GM18858 (cell line): ENCODE measurements around the gene SKOR1.
A peak's percentile ranks its signal among the peaks of the same experiment; 100 is the strongest.

Source experiments
- ATAC-seq: cut with Tn5 transposase; IDR thresholded peaks from one replicate; pipeline ENCODE4 v1.9.1; 2021; ENCODE audit not compliant: unreplicated experiment

The SKOR1 gene

GRCh38 chr15:67850994-67851571 is 25.8 kb downstream of the SKOR1 start:
- no peak for ATAC-seq

GRCh38 chr15:67852418-67852817 is 27.1 kb downstream of the SKOR1 start:
- no peak for ATAC-seq

- ATAC-seq = no peak
Observed at GRCh38 chr15:67853454-67853853, 28.1 kb downstream of the SKOR1 start.

GRCh38 chr15:67854358-67854757 is 29.0 kb downstream of the SKOR1 start:
- no peak for ATAC-seq

DNA sequence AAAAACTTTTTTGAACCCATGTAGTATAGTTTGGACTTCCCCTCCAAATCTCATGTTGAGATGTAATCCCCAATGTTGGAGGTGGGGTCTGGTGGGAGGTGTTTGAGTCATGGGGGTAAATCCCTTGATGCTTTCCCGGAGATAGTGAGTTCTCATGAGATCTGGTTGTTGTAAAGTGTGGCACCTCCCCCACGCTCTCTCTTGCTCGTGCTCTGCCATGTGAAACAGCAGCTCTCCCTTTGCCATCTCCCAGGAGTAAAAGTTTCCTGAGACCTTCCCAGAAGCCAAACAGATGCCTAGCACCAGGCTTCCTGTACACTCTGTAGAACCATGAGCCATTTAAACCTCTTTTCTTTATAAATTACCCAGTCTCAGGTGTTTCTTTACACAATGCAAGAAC is 30.5 kb downstream of the SKOR1 start:
- no peak for ATAC-seq

GRCh38 chr15:67857220-67857619 is 31.9 kb downstream of the SKOR1 start:
- no peak for ATAC-seq

DNA sequence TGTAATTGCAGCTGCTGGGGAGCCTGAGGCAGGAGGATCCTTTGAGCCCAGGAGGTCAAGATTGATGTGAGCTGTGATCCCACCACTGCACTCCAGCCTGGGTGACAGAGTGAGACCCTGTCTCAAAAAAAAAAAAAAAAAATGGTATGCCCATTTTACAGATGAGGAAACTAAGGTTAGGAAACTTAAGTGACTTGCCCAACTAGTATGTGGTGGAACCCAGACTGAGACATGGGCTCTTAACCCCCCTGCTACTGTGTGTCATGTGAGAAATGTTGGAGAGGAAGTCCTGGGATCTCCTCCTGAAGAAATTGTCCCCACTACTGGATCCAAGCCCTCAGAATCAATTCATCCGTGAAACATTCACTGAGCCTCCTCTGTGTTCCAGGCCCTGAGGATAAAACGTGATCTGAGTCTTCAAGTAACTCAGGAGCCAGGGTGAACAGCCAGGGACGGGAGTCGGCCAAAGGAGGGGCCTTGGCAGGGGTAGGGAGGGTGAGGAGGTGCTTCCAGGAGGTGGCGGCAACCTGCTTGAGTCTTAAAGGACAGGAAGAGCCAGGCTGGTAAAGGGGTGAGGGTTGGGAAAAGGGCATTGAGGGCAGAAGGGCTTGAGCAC is 34.1 kb downstream of the SKOR1 start:
- ATAC-seq = no peak

GRCh38 chr15:67861983-67862382 is 36.7 kb downstream of the SKOR1 start:
- ATAC-seq = no peak

DNA sequence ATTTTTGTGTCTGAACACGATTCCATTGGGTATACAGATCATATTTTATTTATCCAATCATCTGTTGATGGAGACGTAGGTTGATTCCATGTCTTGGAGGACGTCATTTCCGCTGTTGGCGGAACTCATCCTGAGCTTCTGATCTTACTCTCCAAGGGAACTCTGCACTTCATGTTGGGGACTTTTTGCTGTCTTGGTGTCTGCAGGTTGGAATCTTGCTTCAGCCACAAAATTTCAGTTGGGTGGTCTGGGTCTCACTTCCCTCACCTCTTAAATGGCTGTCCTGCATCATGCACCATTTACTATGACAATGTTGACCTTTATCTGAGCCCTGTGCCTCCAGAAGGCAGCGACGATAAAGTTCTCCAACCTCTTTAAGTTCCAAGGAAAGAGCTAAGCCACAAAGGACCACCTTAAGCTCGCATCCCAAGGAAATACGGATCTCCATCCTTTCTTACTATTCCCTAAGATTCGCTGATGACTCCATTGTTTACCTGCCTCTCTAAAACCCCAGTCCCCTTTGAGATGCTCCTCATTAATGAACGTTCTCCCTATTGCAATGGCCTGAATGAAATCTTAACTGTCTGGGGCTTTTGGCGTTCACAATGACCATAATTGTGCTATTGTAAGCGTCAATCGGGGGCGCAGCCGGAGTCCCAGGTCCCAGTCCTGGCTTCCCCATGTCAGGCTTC is 37.6 kb downstream of the SKOR1 start:
- ATAC-seq = no peak

- peak; percentile 44 for ATAC-seq
Observed at GRCh38 chr15:67863442-67863987, 38.2 kb downstream of the SKOR1 start.

- no peak for ATAC-seq
Observed at GRCh38 chr15:67865331-67865730, 40.0 kb downstream of the SKOR1 start.

GRCh38 chr15:67865766-67866165 is 40.5 kb downstream of the SKOR1 start:
- ATAC-seq = no peak

- ATAC-seq = no peak
Observed at GRCh38 chr15:67869701-67870100, 44.4 kb downstream of the SKOR1 start.

DNA sequence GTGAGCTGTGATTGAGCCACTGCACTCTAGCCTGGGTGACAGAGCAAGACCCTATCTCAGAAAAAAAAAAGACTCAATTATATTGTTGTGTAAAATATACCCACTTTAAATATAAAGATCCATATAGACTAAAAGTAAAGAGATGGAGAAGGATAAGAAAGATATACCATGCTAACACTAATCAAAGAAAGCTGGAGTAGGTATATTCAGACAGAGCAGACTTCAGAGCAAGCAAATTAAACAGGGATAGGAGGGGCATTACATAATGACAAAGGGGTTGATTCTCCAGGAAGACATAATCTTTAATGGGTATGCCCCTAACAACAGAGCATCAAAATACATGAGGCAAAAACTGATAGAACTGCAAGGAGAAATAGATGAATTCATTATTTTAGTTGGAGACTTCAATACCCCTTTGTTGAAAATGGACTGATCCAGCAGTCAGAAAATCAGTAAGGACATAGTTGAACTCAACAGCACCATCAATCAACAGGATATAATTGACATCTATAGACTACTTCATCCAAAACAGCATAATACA is 45.6 kb downstream of the SKOR1 start:
- no peak for ATAC-seq

GRCh38 chr15:67873777-67874176 is 48.5 kb downstream of the SKOR1 start:
- no peak for ATAC-seq

GRCh38 chr15:67878712-67879206 is 53.5 kb downstream of the SKOR1 start:
- no peak for ATAC-seq

- no peak for ATAC-seq
Observed at GRCh38 chr15:67879440-67880129, 54.3 kb downstream of the SKOR1 start.

DNA sequence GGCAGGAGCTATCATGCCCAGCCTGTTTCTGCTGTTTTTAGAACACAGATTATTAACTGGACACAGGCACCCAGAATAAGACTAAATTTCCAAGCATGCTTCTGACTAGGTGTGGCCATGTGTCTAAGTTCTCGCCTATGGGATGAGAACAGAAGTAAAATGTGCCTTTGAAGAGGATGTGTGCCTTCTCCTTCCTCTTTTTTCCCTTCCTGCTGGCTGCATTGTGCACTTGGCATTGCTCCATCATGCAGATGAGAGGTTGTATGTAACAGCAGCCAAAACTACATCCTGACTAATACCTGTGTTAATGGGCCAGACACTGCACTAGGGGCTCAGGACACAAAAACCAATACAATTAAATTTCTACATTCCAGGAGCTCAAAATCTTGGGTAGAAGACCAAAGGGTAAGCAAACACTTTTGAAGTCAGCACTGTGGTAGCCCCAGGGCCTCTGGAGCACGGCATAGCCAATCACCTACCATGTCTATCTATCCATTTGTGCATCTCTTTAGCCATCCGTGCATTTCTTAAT is 55.4 kb downstream of the SKOR1 start:
- no peak for ATAC-seq

DNA sequence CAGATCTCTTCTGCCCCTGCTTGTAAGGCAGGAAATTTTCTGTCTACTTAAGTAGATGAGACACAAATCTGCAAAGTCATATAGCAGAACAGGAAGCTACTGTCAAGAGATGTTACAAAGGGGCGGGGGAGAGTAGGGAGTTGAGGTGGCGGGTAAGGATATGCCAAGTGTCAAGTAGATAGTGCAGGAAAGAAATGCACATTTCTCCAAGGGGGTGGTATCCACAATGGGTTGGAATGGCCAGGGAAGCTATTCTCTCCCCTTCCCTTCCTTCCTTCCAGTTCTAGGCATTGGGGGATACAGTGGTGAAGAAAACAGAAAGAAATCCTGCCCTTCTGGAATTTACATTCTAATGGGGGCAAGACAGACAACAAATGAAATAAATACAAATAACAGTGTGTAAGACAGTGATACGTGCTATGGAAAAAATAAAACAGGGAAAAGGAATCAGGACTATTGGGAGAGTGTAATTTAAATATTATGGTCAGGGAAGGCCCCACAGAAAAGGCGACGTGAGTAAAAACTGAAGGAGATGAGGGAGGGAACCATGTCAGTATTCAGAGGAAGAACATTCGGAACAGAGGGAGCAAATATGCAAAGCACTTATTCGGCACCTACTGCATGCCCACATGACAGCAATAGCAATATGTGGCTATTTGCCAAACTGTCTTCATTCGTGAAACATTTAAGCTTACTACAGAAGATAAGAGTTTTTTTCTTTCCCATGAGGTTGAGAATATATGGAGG is 57.4 kb downstream of the SKOR1 start:
- no peak for ATAC-seq

DNA sequence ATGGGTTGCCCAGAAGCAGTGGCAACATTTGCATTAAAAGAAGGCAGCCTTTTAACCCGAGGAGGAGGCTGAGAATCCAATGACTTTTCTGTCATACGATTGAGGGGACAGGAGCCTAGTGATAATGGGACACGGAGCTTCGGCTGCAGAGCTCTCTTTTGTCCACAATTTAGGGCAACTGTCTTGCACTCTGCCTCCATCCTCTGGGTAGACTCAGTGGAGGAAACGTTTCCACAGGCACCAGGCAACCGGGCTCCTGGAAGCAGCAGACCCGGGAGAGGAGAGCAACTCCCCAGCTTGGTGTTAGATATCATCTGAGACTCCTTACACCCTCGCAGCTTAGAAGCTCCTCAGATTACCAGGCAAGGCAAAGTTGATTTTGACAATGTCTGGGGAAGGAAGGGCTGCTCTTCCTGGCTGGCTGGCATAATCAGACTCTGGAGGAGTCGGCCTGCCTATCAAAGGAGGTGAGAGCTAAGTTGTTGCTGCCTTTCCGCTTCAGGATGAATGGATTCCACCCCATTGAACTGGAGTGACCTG is 58.0 kb downstream of the SKOR1 start:
- no peak for ATAC-seq
